Fibroblast of villous mesenchyme (primary cell): Measurements from ENCODE around the gene CCDC85B. TPM values are rescaled to one million over a fixed set of nuclear protein-coding genes. Genes with fewer than 3 reads are reported as not detected.

Experiments used
- DNase-seq: peaks from one replicate; pipeline ENCODE4 v3.0.0-alpha.2; 2010; ENCODE audit warnings: low read depth
- H3K4me3 ChIP-seq: 2 replicates; pipeline ENCODE4 v1.5.1; 2011; ENCODE audit warnings: low read depth, mild to moderate bottlenecking, low read length
- CTCF ChIP-seq: IDR thresholded peaks from 2 replicates; pipeline ENCODE4 v1.5.1; 2012; ENCODE audit warnings: low read depth, mild to moderate bottlenecking, low read length; ENCODE audit not compliant: insufficient read depth
- total RNA-seq: library from RNA; depleted of rRNA; stranded (reverse); fragments of >200 nt; gene quantifications from 2 replicates; pipeline ENCODE4 v1.2.3, GENCODE V29; 2012

Gene CCDC85B
- total RNA-seq, 1 donor: 37.1 TPM

DNA sequence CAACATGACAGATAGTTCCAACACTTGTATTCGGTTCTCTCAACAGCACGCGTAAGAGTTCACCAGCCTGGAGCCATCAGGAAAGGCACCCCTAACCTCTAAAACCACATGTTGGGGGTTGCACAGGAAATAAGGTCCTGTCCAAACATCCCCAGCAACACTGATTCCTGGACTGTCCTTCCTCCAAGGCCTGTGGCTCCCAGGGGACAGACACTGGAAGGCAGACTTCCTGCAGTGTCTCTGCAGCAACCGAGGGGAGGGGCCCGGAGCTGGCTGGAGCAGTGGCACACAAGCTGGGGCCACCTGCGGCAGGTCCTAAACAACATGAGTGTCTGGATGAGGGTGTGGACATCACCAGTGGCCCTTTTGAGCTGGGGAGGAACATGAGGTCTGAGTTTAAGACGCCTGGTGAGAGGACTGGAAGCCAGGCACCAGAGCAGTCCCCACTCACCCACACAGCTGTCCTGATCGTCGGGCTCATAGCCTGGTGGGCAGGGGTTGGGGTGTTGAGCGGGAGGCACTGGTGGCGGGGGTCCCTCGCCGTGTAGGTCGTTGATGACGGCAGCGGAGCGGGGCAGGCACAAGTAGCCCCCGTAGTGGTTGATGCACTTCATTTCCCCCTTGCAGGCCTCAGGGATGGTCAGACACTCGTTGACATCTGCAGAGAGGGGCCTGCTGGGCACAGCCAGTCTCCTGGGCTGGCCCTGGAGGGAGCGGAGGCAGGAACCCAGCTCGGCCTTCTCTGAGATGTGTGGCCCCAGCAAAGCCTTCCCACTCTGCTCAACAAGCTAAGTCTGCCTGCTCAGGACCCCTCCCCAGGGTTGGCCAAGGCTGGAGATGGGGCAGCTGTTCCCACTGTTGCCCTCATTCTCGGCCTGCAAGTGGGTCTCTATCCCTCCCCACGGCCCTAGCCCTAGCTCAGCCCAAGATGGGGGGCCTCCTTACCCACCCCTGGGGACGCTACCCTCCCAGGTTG lies 19.5 kb upstream of the CCDC85B start:
- DNase-seq: no peak
- H3K4me3 ChIP-seq: peak overlapping the region; percentile 72
- no peak for TF ChIP-seq CTCF

GRCh38 chr11:65871811-65872548 lies 18.5 kb upstream of the CCDC85B start:
- H3K4me3 ChIP-seq: peak overlapping the region; percentile 72
- peak; percentile 30 for TF ChIP-seq CTCF
- no peak for DNase-seq

DNA sequence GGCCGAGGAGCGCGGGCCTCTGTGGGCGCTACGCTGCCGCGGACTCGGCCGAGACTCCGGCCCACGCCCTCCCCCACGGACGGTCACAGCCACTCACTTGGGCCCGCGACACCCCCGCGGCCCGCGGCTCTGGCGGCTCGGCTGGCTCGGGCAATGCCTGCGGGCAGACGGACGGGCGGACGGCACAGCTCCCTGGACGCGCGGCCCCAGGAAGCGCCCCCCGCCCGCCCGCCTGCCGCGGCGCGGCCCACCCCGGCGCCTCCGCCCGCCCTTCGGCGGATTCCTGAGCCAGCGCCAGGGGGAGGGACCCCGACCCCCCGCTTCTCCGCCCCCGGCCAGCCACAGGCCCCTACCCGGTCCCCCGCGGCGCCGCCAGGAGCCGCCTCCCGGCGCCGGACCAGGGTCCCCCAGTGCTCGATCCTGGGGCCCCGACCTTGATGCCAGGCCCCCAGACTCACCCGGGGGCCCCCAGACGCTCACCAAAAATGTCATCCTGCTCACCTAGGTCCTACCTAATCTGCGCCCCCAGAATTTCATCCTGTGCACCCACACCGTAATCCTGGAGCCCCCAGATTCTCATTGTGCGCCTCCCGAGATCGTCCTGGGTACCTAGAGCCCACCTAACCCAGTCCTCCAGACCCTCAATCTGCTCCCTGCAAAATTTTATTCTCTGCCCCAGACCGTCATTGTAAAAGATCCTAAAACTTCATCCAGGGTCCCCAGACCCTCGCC lies 17.7 kb upstream of the CCDC85B start, which contains the start of gene EFEMP2:
EFEMP2 (minus strand) TSS at position 215 of the 732 bp plus-strand sequence. CDS start 446 bp downstream, outside the sequence.
- no peak for DNase-seq
- no peak for TF ChIP-seq CTCF
- H3K4me3 ChIP-seq: peak within 1 kb of the TSS; percentile 72

DNA sequence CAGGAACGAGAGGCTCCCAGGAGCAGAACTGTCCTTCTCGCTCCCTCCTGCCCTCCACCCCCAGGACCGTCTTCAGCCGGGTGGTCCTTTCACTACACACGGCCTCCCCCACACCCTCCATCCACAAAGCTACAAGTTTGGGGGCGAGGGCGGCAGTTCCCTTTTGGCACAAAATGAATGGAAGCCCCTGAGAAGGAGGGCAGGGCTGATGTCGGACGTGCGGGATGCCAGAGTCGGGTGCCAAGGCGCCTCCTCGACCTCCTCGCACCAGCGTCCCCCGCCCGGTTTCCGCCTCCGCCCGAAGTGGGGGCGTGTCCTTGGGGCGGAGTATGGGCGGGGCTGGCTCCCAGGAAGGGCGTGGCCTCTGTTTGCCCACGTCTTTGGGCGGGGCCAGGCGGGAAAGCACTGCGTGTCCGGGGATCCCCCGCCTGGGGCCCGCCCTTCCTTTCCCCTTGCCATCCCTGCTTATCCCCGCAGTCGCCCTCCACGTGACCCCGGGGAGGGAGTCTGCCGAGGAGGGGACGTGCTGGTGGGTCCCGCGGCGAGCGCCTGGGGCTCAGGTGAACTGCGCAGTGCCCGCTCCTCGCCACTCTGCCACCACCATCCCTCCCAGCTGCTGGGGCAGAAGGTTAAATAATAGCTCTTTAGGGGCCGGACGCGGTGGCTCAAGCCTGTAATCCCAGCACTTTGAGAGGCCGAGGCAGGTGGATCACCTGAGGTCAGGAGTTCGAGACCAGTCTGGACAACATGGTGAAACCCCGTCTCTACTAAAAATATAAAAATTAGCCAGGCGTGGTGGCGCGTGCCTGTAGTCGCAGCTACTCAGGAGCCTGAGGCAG lies 16.9 kb upstream of the CCDC85B start:
- H3K4me3 ChIP-seq: peak overlapping the region; percentile 72
- peak; percentile 94 for DNase-seq
- no peak for TF ChIP-seq CTCF

DNA sequence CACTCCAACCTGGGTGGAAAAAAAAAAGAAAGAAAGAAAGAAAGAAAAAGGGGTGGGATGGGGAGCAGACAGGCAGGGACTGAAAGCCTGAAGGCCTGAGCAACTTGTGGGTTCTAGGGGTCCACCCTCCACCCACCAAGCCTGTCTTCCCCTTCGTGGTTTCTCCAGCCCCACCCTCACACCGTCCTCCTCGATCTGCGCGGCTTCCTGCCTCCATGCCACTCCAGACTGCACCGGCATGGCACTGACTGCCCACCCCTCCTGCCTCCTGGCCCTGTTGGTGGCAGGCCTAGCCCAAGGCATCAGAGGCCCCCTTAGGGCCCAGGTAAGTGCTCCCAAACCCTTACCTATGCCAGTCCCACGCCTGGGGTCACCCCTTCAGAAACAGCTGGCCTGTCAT lies 10.9 kb upstream of the CCDC85B start, which contains the start of gene CTSW:
CTSW (plus strand) TSS at position 221 of the 400 bp plus-strand sequence; CDS start at position 239, 18 bp downstream.
- H3K4me3 ChIP-seq: no peak within 1 kb of the TSS
- TF ChIP-seq CTCF: no peak
- no peak for DNase-seq
